Measurements from ENCODE around the gene GRAMD1A. TPM values are rescaled to one million over a fixed set of nuclear protein-coding genes. Genes with fewer than 3 reads are reported as not detected.
"Not testable (repeated sequence)": the region's sequence is repeated elsewhere in the genome, so short reads cannot be mapped to it uniquely, and the experiment has no call there.

GRAMD1A gene
- total RNA-seq, 3 donors from 2014 or later: 30.6 to 56.0 (median 38.6) TPM

DNA sequence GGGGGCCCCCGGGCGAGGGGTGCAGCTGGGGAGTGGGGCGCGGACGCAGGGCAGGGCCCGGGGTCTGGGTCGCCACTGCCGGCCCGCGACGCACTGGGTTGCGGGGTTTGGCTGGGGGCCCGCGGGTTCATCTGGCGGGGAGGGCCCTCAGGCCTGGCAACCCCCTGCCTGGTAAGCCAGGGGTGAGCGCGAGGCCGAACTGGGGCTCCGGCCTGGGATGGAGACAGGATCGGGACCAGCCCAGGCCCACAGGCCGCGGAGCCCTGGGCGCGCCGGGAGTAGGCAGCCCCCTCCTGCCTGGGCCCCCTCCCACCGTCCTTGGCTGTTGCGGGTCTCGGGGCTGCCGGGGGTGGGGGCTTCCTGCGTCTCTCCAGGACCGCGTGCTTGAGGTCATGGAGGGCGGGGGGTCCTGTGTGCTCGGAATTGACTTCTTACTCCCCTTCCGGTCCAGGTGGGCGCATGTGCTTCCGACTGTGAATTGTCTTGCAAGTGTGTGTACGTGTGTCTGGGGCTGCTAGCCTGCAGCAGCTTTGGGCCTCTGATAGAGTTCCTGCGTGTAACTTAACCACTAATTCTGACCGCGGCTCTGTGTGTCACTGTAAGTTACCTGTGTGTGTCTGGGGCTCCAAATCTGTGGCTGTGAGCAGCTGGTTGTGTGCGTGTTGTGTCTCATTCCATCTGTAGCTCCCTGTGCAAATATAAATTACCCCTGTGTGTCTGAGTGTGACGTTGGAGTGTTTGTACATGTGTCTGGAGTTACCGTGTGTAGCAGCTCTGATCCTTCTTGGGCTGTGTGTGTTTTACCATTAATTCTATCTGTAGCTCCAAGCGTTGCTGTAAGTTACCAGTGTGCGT lies 751 bp downstream of the GRAMD1A start:
- Histone ChIP-seq H3K27ac (peak overlapping the region; percentile 99), H3K4me1 (peaks cover 0 to 6% of the 10 kb centered on the region in 2 donors), H3K27me3 (no peaks in the 10 kb centered on the region), H3K36me3 (no peaks in the 10 kb centered on the region), H3K4me3 (peak overlapping the region; percentile 76 to 95 (median 87)), H3K9me3 (no peaks in the 10 kb centered on the region)
- intact Hi-C loops (cut with DNase I; ENCODE audit: low total_unique reads): no loop called here
- DNase-seq (ENCODE audit: low spot score in 2 of 2): no peak
- TF ChIP-seq, protein P1, sequence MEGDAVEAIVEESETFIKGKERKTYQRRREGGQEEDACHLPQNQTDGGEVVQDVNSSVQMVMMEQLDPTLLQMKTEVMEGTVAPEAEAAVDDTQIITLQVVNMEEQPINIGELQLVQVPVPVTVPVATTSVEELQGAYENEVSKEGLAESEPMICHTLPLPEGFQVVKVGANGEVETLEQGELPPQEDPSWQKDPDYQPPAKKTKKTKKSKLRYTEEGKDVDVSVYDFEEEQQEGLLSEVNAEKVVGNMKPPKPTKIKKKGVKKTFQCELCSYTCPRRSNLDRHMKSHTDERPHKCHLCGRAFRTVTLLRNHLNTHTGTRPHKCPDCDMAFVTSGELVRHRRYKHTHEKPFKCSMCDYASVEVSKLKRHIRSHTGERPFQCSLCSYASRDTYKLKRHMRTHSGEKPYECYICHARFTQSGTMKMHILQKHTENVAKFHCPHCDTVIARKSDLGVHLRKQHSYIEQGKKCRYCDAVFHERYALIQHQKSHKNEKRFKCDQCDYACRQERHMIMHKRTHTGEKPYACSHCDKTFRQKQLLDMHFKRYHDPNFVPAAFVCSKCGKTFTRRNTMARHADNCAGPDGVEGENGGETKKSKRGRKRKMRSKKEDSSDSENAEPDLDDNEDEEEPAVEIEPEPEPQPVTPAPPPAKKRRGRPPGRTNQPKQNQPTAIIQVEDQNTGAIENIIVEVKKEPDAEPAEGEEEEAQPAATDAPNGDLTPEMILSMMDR (IDR thresholded peaks at IDR 0.05): no peak
- TF ChIP-seq POLR2AphosphoS5 (IDR thresholded peaks at IDR 0.05): no peak
- no peak for TF ChIP-seq POLR2A (IDR thresholded peaks at IDR 0.05)

- Histone ChIP-seq H3K27me3 (no peaks in the 10 kb centered on the region), H3K4me3 (peak overlapping the region in 1 of 3 donors; percentile 95), H3K4me1 (peaks cover 0 to 6% of the 10 kb centered on the region in 2 donors), H3K9me3 (no peaks in the 10 kb centered on the region), H3K27ac (peak overlapping the region; percentile 3 to 99), H3K36me3 (no peaks in the 10 kb centered on the region)
- intact Hi-C loops (cut with DNase I; ENCODE audit: low total_unique reads): no loop called here
- no peak for TF ChIP-seq POLR2AphosphoS5 (IDR thresholded peaks at IDR 0.05)
- TF ChIP-seq POLR2A (IDR thresholded peaks at IDR 0.05): no peak
- no peak for DNase-seq (ENCODE audit: low spot score in 2 of 2)
These were observed 2.0 kb downstream of the GRAMD1A start for GRCh38 chr19:35002037-35002535.

- H3K27ac ChIP-seq: peak overlapping the region in 1 of 2 donors; percentile 35
- H3K9me3 ChIP-seq: no peaks in the 10 kb centered on the region
- DNase-seq (ENCODE audit: low spot score in 2 of 2): no peak
- TF ChIP-seq POLR2A (IDR thresholded peaks at IDR 0.05): no peak
- TF ChIP-seq, protein P1 (IDR thresholded peaks at IDR 0.05): no peak
- no peak for TF ChIP-seq POLR2AphosphoS5 (IDR thresholded peaks at IDR 0.05)
- H3K4me1 ChIP-seq: peaks cover 0 to 6% of the 10 kb centered on the region in 2 donors
- H3K4me3 ChIP-seq: no peak overlapping the region
- no peaks in the 10 kb centered on the region for H3K36me3 ChIP-seq
- intact Hi-C loops (cut with DNase I; ENCODE audit: low total_unique reads): no loop called here
- no peaks in the 10 kb centered on the region for H3K27me3 ChIP-seq
These were observed 4.6 kb downstream of the GRAMD1A start for GRCh38 chr19:35004517-35005255.

GRCh38 chr19:35005256-35005977 lies 5.3 kb downstream of the GRAMD1A start:
- TF ChIP-seq POLR2A (IDR thresholded peaks at IDR 0.05): no peak
- TF ChIP-seq, protein P1 (IDR thresholded peaks at IDR 0.05): no peak
- TF ChIP-seq POLR2AphosphoS5 (IDR thresholded peaks at IDR 0.05): no peak
- intact Hi-C loops (cut with DNase I; ENCODE audit: low total_unique reads): no loop called here
- no peaks in the 10 kb centered on the region for H3K9me3 ChIP-seq
- peaks cover 0 to 6% of the 10 kb centered on the region in 2 donors for H3K4me1 ChIP-seq
- no peak for DNase-seq (ENCODE audit: low spot score in 2 of 2)
- H3K27ac ChIP-seq: peak overlapping the region in 1 of 2 donors; percentile 35
- no peak overlapping the region for H3K4me3 ChIP-seq
- no peaks in the 10 kb centered on the region for H3K36me3 ChIP-seq
- H3K27me3 ChIP-seq: no peaks in the 10 kb centered on the region

- DNase-seq (ENCODE audit: low spot score in 2 of 2); H3K9me3 ChIP-seq; intact Hi-C loops (cut with DNase I; ENCODE audit: low total_unique reads); H3K4me1 ChIP-seq; H3K27me3 ChIP-seq; H3K4me3 ChIP-seq; H3K36me3 ChIP-seq: not testable (repeated sequence)
- H3K27ac ChIP-seq: peak overlapping the region in 1 of 2 donors; percentile 35
These were observed 5.9 kb downstream of the GRAMD1A start for GRCh38 chr19:35006007-35006341.

Data from breast epithelium (tissue), 4 donors.